SIG-M5 (cell line): ENCODE data around the gene FHL1.

Experiments
- DNase-seq: peaks from one replicate; lab custom pipeline; 2025; lab: John Stamatoyannopoulos, UW

FHL1 gene

DNA sequence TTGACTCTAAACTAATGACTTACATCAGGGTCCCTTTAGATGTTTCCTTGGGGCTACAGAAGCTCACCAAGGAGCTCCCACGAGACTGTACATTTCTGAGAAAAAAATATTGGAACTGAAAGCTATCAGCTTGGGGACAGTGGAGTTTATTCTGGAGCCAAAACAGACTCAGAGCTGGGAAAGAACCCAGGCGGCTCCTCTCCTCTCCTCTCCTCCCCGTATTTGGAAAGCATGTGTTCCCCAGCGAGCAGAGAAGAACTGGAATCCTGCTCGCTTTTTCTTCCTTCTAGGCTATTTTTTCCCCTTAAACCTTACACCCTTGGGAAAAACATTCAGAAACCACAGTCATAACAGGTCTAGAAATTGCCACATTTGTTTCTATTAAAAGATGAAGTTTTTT is 108.2 kb downstream of the FHL1 start:
- DNase-seq, result no peak

DNA sequence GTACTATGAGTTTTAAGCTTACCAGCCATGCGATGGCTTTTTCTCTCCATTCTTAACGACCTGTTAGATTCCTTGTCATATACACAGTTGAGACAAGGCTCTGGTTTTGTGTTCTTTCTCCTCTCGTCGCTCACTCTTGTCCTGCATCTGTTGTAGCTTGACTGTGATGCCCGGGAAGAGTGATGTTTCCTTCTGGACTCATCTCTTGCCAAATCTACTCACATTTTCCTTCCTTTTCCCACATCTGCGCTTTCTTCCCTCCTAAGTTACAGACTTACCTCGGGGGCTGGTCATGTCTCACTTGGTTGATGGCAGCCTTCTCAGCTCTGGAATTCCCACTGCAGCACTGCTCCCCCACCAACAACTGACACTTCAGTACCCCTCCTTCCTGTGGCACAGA is 108.7 kb downstream of the FHL1 start:
- DNase-seq, result no peak

DNA sequence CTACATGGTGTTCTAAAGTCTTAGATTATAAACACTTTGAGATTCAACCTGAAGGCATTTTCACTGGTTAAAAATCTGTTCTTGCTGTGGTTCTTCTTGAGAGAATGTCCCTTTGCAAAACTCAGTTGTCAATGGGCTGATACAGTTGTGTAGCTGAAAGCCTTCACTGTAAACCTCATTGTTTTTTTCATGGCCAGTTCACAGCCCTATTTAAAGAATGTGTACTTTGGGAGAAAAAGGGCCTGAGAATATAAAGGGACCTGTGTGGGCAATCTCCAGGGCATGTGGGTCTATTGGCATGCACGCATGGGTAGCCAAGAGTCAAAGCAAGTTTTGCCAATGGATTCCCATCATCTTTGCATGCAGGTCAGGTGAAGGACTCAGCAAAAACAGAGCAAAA is 111.6 kb downstream of the FHL1 start:
- DNase-seq, result no peak

DNA sequence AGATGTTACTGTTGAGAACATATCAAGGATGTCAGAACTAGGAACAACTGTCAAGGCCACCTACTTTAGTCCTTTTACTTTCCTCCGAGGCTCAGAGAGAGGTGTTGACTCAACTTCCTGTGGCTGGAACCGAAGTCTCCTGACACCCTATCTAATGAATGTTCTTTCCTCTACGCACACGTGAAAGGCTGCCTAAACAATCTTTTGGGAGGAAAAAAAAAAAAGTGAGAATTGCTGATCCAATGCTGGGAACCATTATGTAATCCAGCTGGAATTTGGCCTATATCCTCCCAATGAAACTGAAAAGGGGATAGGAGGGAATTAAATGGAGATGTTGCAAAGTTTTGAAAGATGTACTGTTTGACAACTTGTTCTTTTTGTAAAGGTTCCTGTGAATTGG is 112.2 kb downstream of the FHL1 start:
- DNase-seq, result no peak

DNA sequence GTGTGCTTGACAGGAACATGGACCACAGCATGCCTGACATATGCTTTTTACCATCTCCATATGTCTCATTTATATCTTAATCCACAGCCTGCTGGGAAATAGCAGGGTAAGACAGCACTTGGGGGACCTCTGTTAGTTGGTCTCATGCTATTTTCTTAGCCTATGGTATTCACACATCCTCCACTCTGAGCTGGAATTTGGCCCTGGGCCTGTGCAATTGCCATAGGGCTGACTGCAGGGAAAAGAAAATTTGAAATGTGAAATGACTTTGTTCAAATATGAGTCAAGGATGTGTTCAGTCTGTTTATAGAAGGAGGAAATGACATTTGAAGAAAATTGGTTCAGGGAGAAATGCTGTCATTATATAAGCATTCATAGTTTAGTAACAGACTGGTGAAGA is 113.4 kb downstream of the FHL1 start:
- DNase-seq, result no peak
